ENCODE measurements around the gene MYCL. TPM values are rescaled to one million over a fixed set of nuclear protein-coding genes. Genes with fewer than 3 reads are reported as not detected.

MYCL gene
- total and polyA plus RNA-seq, 10 of the 15 experiments (the other 5 are each of a cell fraction or from before 2014, with no cell fraction given) = 0.11 to 1.4 (median 0.40) TPM; not detected in 1

DNA sequence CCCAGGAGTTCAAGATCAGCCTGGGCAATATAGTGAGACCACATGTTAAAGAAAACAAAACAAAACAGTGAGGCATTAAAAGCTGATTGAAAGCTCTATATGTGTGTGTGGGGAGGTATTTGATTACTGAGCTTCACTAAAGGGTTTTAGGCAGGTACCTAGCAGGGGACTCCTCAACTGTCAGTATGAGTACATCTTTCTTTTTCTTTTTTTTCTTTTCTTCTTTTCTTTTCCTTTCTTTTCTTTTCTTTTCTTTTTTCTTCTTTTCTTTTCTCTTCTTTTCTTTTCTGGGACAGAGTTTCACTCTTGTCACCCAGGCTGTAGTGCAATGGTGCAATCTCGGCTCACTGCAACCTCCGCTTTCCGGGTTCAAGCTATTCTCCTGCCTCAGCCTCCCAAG, 8.5 kb upstream of the MYCL start:
- H3K4me1 ChIP-seq (ENCODE audit: control insufficient read depth, insufficient read depth, low read length) = 0 out of 2 replicates have a peak, but pooled peaks cover 5% of the 10 kb centered on the region
- H3K4me2 ChIP-seq (ENCODE audit: control insufficient read depth, insufficient read depth) = no peak overlapping the region
- no peak overlapping the region for H3K4me3 ChIP-seq
- FAIRE-seq = no peak
- ChIA-PET RAD21 (ENCODE audit: unreplicated experiment) (interaction anchor here (1.7 kb wide), 1 partner anchor 10 kb away, joined by 3 read pairs; no protein-coding TSS in a partner anchor), CTCF (interaction anchor here (1.0 to 6.3 kb wide), 5 partner anchors 8 to 93 kb away, joined by 3 to 39 read pairs (median 4); partner anchors contain the start of gene MYCL), SMC1A (ENCODE audit: uncharacterized antibody, unreplicated experiment) (interaction anchor here (0.7 to 1.7 kb wide), 5 partner anchors 8 to 92 kb away, joined by 3 to 5 read pairs (median 3); no protein-coding TSS in a partner anchor), POLR2A (no interaction called here)
- in situ Hi-C loops (cut with MboI) = no loop called here
- no peak overlapping the region for H3K9ac ChIP-seq (ENCODE audit: control insufficient read depth, insufficient read depth, low read length)
- H3K36me3 ChIP-seq (ENCODE audit: control insufficient read depth in 2 of 2, insufficient read depth in 2 of 2, low read length in 1 of 2) = no peaks in the 10 kb centered on the region
- H2AFZ ChIP-seq (ENCODE audit: control insufficient read depth, low read depth, low read length) = no peak overlapping the region
- no peaks in the 10 kb centered on the region for H3K79me2 ChIP-seq (ENCODE audit: control insufficient read depth, insufficient read depth, low read length)
- no peaks in the 10 kb centered on the region for H3K27me3 ChIP-seq (replicated peaks in 1 of 2; ENCODE audit: control insufficient read depth in 2 of 2, insufficient read depth in 2 of 2, low read length in 1 of 2)
- no peak for ATAC-seq
- H4K20me1 ChIP-seq (ENCODE audit: control insufficient read depth, insufficient read depth) = no peaks in the 10 kb centered on the region
- no peak overlapping the region for H3K27ac ChIP-seq (ENCODE audit: control insufficient read depth, insufficient read depth)
- TF ChIP-seq ATF7 (IDR thresholded peaks at IDR 0.05; ENCODE audit: low read depth) = no peak
- no peak for TF ChIP-seq BMI1 (IDR thresholded peaks at IDR 0.05; ENCODE audit: borderline replicate concordance)
- TF ChIP-seq TARDBP (IDR thresholded peaks at IDR 0.05; ENCODE audit: borderline replicate concordance) = no peak
- TF ChIP-seq POLR2AphosphoS5 (IDR thresholded peaks at IDR 0.05; ENCODE audit: low read length) = no peak
- no peak for TF ChIP-seq ZSCAN29 (IDR thresholded peaks at IDR 0.05)
- TF ChIP-seq YY1 (IDR thresholded peaks at IDR 0.05; ENCODE audit: low read depth, low read length) = no peak
- TF ChIP-seq BHLHE40 (IDR thresholded peaks at IDR 0.05; ENCODE audit: borderline replicate concordance in 1 of 2, low read depth in 2 of 2, low read length in 1 of 2) = no peak
- no peak for TF ChIP-seq POLR2A (IDR thresholded peaks at IDR 0.05; ENCODE audit: low read depth, low read length)
- TF ChIP-seq PAX5 (IDR thresholded peaks at IDR 0.05; ENCODE audit: borderline replicate concordance, low read depth, low read length) = no peak
- no TSS peak for BruUV-seq (replicated peaks)
- intact Hi-C loops (cut with micrococcal nuclease; ENCODE audit: unreplicated experiment) = no loop called here
- WGBS (ENCODE audit: insufficient coverage, insufficient replicate concordance, low lambda C conversion rate, missing lambda C conversion rate) = 91% methylated on average over 3 of the region's 3 CpGs
- peaks cover 13% of the 10 kb centered on the region; the same call in 2 of the 3 replicates for H3K9me3 ChIP-seq (replicated peaks; ENCODE audit: control insufficient read depth, insufficient read depth, low read length)
- no peak for DNase-seq (ENCODE audit: low read depth, low spot score)

All from GM12878 (cell line).